GM18870 (cell line): Measurements from ENCODE around the gene SIAH3.
"Not testable (repeated sequence)": the region's sequence is repeated elsewhere in the genome, so short reads cannot be mapped to it uniquely, and the experiment has no call there.

ENCODE experiments used
- ATAC-seq: cut with Tn5 transposase; IDR thresholded peaks from one replicate; pipeline ENCODE4 v1.9.1; 2021; ENCODE audit warnings: moderate library complexity; ENCODE audit not compliant: unreplicated experiment

SIAH3 gene

DNA sequence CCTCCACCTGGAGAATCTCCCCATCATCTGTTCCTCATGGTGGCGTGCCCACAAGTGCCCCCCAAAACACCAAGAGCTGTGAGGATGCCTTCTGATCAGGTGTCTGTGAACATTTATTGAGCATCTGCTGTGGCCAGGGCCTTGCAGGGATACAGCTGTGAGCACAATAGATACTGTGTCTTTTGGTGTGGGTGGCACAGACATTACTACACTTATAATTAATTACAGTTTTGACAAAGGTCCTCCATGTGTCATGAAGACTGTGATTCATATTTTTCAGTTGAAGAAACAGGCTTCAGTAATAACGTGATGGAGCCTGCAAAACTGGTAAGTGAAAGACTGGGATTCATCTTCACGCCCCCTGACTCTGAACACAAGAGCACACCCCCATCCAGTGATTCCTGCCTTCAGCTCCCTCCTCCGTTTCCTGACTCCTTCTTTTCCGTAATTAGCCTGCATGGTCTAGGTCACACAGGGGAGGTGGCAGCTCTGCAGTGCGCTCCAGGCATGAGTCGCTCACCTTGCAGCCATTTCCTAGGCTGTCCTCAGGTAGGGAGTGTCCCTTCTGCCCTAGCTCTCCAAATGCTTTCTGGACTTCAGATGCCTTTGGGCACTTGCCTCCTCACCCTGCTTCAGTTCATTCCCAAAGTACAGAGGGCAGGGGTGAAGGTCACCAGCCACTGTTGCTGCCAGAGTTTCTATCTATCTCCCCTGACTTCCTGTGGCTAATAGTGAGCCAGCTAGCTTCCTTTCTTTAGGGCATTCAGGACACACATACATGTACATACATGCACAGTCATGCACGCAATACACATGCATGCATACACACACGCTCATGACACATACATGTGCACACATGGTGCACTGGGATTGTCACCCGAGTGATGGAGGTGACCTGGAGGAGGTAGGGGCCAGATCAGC, 66.5 kb downstream of the SIAH3 start:
- ATAC-seq = no peak

DNA sequence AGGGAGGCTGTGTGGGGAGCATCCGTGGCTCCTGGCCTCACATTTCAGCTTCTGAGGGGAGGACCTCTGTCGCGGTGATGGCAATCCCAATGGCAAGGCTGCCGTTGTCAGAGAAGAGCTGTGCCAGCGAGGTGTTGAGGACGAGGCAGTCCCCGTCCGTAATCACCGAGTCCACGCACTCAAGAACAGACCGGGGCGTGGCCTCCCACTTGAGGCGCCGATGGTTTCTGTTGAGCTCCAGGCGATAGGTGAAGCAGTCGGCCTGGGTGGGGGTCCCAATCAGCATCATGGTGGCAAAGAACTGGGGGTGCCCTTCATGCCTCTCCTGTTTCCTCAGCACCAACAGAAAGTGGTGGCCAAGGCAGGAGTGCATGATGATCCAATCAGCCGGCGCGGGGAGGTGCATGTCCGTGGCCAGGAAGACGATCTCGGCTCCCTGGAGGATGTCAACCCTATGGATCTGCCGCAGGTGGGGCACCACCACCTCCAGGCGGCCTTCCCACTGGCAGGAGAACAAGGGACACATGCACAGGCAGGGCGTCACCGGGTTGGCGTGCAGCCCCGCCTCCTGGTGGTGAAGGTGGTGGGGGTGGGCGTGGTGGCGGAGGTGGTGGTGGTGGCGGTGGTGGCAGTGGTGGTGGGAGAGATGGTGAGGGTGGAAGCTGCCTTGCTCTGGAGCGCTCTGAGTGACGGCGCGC, 68.1 kb downstream of the SIAH3 start:
- no peak for ATAC-seq

DNA sequence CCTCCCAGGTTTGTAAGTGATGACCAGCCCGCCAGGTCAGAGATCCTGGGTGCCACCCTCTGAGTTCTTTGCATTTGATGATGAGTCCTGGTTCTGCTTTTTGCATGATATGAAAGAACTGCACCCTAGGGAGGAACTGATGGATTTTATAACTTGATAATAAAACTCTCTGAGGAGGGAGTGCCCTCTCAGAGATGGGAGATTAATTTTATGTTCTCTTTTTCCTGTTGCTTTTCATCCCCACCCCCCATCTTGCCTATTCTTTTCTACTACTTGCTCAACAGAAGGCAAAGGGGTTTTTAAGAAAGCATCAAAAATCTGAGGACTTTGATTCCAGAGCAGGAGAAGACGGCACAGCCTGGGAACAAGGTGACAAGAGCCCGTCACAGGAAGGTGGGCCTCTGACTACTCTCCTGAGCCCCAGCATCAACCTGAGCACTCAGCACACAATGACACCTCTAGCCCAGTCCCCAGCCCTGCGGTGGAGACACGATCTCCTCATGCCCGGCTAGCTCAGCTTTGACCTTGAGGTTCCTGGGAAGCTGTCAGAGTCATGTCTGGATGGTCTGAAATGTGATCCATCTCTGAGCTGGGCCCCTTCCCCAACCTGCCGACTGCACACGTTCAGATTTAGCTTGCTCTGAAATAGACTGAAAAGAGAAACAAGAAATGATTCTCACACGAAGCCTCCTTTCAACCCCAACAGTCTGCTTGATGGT, 69.1 kb downstream of the SIAH3 start:
- ATAC-seq = no peak

DNA sequence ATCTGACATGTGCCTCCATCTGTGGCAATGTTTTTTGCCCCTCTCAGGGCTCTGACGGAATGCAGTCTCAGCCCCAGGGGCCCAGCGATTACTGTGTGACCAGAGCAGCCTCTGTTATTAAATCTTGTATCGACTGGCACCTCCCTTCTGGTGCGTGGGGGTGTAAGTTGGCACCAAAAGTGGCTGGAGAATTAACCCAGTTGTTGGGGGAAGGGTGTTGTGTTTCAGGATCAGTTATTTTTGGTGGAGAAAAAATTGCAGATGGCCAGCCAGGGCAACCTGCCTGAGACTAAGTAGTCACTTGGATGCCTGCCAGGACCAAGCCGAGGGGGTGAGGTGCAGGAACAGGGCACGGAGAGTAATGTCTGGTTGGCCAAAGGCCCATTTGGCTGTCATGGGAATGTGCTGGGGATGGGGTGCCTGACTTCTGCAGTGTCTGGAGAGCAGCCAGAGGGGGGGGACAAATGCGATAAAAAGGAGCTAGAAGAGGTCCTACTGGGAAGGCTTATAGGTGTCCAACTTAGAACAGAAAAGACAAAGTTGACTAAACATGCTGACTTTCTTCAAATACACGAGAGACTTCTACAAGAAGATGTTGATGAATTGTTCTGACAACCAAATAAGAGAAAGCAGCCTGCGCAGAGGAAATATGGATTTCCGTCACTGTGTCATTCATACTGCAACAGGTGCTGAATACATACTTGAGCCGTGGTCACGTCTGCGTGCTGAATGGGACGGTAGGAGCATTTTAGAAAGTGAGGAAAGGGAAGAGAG, 69.8 kb downstream of the SIAH3 start:
- ATAC-seq = no peak

DNA sequence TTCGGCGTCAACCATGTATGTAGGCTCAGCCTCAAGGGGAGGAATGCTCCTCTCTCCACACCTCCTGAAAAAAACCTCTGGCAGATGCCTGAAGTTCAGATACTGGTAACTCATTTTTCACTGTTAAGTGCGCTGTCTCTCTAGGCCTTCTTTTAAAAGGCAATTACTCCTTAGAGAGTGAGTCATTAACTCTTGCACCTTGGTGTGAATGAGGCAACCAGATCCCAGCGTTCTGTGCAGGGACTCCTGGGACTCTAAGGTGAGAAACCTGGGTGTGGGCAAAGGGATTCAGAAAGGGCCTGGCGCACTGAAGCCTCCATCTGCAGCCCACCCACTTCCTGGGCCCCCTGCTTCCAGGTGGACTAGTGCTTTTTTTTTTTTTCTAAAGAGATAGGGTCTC, 71.7 kb downstream of the SIAH3 start:
- ATAC-seq = no peak

DNA sequence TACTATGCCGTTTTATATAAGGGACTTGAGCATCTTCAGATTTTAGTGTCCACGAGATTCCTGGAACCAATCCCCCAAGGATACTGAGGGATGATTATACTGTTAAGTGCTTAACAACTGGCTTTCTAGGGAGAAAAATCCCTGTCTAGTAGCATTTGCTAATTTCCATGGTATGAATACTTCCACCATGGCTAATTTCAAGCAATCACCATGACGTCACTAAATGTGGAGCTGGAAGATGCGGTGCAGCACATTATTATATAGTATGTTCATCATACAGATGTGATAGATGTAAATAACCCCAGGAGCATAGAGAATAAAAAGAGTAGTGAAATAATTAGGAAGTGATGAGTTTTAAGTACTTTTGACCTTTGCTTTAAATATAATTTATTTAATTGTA, 72.7 kb downstream of the SIAH3 start:
- ATAC-seq = no peak

DNA sequence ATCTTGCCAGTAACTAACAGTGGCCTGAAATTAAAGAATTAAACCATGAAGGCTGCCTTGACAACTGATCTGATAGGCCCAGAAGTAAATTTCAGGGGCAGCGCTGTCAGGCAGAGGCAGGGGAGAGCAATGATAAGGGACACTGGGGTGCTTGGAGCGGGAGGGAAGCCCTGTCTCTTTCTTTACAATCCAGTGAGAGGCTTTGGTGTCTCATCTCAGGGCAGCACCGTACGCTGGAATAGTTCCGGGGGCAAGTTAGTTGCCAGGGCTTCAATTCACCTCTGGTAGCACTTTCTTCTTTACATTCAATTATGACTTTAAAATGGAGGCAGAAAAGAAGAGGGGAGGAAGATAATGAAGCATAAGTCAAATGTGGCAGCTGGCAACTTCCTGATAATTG, 74.8 kb downstream of the SIAH3 start:
- no peak for ATAC-seq

DNA sequence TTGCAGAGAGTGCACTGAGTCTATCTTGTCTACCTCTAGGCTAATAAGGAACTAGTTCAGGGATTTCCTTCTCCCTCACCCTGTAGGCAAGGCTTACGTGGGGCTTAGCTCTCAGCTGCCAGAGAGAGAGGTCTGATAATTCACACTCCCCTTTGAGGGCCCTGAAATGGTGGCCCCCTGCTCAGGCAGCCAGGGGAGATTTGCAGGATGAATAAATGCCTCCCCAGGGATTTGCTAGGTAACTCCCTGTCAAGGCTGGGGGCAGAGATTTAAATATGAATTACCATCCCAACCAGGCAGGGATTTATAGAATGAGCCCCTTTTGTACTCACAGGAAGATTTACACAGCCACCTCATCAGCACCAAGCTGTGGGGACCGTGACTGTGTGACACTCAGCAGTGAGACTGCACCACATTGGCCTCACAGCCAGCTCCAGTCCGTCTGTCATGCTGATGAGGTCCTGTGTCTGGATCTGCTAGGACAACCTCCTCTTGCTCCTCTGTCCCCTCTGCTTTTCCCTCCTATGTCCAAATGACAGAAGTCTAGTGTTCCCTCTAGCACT, 76.1 kb downstream of the SIAH3 start:
- no peak for ATAC-seq

DNA sequence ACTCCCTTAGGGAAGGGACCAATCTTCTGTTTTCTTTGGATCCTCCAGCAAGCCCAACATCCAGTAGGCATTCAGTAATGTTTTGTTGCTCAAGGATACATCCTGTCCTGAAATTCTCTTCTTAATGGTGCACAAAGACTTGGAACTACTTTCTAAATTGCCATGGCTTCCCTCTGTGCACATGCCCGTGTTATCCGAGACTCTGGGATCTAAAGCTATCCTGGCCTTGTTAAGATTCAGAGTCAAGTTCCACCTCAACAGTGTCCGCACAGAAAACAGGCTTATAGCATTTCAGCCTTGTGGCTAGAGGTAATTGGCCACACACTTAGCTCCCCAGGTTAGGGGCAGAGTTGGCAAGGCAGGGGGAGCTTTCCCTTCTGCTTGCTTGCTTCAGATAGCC, 77.6 kb downstream of the SIAH3 start:
- ATAC-seq = no peak

DNA sequence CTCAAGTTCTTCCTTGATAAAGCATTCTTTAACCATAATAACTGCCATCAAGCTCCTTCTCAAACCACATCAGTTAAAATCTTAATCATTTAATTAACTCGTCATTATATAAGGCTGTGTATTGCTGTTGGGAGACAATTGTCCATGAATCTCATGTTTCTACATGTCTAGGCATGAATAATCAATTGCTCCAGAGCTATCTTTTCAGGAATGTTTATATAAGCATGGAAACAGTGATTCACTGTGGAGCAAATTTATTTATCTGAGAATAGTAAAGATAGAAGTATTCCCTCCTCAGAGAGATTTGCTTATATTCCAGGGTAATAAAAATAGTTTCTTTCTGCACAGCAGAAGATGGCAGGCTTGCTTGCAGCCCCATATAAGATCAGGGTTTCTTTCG, 78.3 kb downstream of the SIAH3 start:
- ATAC-seq = no peak

DNA sequence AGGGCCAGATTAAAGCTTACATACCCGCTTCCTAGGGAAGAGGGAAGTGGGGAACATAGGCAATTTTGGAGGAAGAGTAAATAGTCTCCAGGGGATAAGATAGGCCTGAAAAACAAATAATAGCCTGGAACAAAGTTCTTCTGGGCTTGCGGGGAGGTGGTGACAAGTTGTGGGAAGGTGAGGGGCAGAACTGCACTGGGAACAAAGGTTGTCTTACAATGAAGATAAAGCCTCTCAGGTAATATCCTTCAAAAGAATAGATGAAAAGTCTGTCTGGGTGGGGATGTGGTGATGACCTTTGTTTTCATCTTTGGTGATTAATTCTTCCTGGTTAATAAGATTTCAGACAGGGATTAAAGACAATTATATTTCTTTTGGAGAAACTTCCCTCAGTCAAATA, 80.7 kb downstream of the SIAH3 start:
- ATAC-seq = no peak

DNA sequence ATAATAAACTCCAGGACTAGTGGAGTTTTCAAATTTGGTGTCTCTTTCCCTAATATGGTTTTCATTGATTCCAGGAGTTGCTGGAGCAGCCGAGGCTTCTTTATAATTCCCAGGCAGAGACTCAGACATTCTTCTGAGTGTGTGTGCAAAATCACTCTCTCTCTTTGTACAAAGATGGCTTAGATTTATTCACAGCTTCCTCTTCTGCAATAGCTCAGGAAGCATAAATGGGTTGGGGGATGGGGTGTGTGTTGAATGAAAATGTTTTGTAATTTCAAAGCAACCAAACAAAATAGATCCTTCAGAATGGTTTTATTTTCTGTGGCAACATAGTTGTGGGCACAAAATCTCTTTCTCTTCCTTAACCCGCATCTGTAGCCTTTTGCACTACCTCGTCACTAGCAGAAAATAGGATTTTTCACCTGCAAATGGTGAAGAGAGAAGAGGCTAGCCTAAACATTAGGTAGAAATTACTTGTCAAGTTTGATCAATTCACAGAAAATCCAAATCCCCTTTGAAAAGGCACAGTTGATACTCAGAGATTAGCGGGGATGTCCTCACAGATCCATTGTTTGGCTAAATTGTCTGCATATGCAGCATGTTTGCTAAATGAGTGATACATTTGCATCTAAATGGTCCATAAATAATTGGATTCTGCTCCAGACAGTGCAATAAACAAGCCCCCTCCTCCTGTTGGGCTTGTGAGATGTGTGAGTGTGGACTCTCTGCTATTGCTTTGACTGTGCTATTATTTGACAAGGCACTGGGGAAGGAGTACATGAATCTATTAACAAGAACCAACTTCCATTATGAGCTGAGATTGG, 82.7 kb downstream of the SIAH3 start:
- ATAC-seq = no peak

DNA sequence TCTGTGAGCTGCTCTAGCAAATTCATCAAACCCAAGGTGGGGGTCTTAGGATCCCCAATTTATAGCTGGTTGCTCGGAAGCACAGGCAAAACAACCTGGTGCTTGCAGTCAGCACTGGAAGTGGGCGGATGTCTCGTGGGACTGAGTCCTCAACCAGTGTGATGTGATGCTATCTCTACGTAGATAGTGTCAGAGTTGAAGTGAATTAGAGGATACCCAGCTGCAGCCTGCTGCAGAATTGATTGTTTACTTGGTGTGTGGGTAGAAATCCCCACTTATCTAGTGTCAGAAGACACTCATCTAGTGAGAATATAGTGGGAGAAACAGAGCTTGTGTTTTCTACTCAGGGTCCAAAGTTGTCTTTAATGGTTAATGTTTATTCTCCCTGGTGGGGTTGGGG, 86.1 kb downstream of the SIAH3 start:
- no peak for ATAC-seq

DNA sequence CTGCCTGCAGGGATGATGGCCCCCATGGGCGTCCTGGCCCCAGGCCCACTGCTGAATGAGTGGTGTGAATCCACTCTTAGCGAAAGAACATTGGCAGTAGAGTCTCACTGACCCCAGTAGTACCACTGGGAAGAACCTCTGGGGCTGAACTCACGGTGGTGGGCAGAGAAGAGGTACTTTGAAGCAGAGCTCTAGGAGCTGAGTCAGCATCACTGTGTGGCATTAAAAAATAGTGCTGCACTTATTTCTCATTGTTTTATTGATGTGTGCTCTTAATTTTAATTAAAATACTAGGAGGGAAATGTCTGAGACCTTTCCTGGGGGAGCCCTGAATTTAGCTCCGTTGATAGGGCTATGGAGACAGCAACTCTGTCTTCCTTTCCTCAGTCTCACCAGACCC, 88.1 kb downstream of the SIAH3 start:
- no peak for ATAC-seq

DNA sequence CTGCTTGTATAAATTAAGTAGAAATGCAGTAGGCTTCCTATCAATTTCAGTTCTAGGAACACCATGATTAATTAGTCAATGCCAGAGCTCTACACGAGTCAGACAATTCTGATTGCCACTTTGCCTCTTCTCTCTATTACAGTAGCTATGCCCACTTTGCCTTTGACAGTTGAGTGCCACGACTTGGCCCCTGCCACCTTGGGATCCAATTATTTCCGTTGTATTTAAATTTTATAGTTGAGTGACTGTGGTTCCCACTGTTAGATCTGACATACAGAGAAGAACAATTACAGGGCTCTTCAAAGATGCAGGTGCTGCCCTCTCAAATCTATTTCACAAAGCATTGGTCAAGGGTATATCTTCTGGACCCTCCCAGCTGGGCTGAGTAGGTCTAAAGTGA, 94.0 kb downstream of the SIAH3 start:
- not testable (repeated sequence) for ATAC-seq

DNA sequence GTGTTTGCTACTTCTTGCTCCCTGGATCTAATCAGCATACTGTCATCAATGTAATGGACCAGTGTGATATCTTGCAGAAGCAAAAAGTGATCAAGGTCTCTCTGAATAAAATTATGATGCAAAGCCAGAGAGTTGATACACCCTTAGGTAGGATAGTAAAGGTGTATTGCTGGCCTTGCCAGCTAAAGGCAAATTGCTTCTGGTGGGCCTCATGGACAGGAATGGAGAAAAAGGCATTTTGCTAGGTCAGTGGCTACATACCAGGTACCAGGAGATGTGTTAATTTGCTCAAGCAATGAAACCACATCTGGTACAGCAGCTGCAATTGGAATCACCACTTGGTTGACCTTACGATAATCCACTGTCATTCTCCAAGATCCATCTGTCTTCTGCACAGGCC, 95.1 kb downstream of the SIAH3 start:
- not testable (repeated sequence) for ATAC-seq

DNA sequence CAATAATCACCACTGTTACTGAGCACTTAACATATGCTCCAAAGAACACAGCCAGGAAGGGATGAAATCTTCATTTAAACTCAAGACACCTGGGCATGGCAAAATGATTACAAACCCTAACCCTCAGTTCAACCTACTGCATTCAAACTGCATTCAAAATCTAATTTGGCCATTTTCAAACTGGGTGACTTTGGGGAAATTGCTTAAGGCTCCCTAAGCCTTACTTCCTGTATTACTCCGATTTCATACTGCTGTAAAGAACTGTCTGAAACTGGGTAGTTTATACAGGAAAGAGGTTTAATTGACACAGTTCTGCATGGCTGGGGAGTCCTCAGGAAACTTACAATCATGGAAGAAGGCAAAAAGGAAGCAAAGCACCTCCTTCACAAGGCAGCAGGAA, 99.0 kb downstream of the SIAH3 start:
- no peak for ATAC-seq

DNA sequence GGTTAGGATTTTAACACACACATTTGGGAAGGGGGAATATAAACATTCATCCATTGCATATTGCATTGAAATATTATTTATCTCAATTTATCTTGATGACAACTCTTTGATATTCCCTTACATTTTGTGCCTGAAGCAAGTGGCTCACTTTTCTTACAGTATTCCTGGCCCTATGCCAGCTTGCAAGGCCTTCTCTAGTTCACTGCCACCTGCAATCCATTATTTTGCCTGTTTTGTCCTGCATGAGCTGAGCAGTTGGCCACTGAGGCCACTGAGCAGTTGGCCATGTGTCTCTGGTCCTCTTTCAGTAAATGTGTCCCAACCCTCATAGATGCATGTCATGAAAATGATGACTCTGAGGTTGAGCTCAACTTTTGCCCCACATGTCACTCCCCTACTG, 99.7 kb downstream of the SIAH3 start:
- ATAC-seq = no peak

DNA sequence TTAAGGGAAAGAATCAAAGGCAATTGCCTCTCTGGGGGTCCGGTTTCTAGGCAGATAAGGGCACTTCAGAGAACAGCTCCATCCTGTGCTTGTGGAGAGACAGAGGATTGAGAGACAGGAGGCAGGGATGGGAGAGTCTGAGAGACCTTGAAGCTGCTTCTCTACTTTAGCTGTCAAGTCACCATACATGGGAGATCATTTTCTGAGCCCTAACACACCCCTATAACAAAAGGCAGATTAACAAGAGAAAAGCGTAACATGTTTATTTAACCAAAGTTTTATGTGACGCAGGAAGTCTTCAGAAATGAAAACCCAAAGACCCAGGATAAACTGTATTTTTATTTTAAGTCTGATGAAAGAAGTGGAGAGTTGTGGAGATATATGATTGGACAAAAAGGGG, 101.0 kb downstream of the SIAH3 start:
- ATAC-seq = no peak
